ENCODE data around the gene CEP76. TPM values are rescaled to one million over a fixed set of nuclear protein-coding genes. Genes with fewer than 3 reads are reported as not detected.
A peak's percentile ranks its signal among the peaks of the same experiment; 100 is the strongest.
"Not testable (repeated sequence)": the region's sequence is repeated elsewhere in the genome, so short reads cannot be mapped to it uniquely, and the experiment has no call there.

Gene CEP76
- polyA plus RNA-seq, 3 donors, result 2.7 to 3.4 (median 3.0) TPM

DNA sequence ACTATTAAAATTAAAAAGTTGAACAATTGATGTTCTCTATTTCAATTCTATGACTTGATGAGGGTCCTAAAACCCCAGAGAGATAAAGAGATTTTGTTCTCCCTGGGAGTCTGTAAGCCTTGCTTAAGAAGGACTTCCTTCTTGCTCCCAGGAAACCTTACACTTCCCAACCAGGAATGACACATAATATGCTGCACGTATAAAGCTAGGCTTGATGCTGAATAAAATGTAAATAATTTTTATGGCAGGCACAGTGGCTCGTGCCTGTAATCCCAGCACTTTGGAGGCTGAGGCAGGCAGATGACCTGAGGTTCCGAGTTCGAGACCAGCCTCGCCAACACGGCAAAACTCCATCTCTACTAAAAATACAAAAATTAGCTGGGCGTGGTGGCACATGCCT, 72.4 kb downstream of the CEP76 start:
- Histone ChIP-seq H3K4me3 (replicated peaks in 1 of 3; ENCODE audit: low read depth in 2 of 3, low read length in 3 of 3) (no peak overlapping the region), H3K4me2 (replicated peaks; ENCODE audit: extremely low read depth, low read length, poor library complexity, severe bottlenecking) (no peak overlapping the region), H3K27me3 (ENCODE audit: control insufficient read depth in 2 of 2, insufficient read depth in 2 of 2, low read length in 2 of 2) (no peaks in the 10 kb centered on the region), H2AFZ (ENCODE audit: insufficient read depth, low read depth, low read length, poor library complexity, severe bottlenecking) (no peak overlapping the region), H3K4me1 (ENCODE audit: control insufficient read depth in 1 of 2, insufficient read depth in 2 of 2, low read length in 2 of 2) (no peaks in the 10 kb centered on the region), H3K9ac (ENCODE audit: insufficient read depth, low read length, poor library complexity, severe bottlenecking) (no peak overlapping the region), H4K20me1 (ENCODE audit: insufficient read depth, low read length) (no peaks in the 10 kb centered on the region), H3K27ac (ENCODE audit: low read depth in 1 of 2, low read length in 2 of 2) (no peak overlapping the region), H3K9me3 (replicated peaks in 1 of 2; ENCODE audit: control insufficient read depth in 1 of 2, insufficient read depth in 1 of 2, low read length in 2 of 2) (no peaks in the 10 kb centered on the region), H3K36me3 (replicated peaks in 1 of 2; ENCODE audit: control insufficient read depth in 1 of 2, insufficient read depth in 2 of 2, low read length in 2 of 2) (no peaks in the 10 kb centered on the region), H3K79me2 (ENCODE audit: insufficient read depth, low read length) (no peaks in the 10 kb centered on the region)
- peaks cover 0 to 2% of the 10 kb centered on the region in 2 donors for H3K36me3 Mint-ChIP-seq
- H3K4me1 Mint-ChIP-seq, result no peaks in the 10 kb centered on the region
- H3K9me3 Mint-ChIP-seq, result peaks cover 0 to 2% (median 0%) of the 10 kb centered on the region in 7 donors
- no peak for DNase-seq
- H3K27ac Mint-ChIP-seq, result no peak overlapping the region
- intact Hi-C loops (cut with micrococcal nuclease), result no loop called here
- TF ChIP-seq, protein P1, sequence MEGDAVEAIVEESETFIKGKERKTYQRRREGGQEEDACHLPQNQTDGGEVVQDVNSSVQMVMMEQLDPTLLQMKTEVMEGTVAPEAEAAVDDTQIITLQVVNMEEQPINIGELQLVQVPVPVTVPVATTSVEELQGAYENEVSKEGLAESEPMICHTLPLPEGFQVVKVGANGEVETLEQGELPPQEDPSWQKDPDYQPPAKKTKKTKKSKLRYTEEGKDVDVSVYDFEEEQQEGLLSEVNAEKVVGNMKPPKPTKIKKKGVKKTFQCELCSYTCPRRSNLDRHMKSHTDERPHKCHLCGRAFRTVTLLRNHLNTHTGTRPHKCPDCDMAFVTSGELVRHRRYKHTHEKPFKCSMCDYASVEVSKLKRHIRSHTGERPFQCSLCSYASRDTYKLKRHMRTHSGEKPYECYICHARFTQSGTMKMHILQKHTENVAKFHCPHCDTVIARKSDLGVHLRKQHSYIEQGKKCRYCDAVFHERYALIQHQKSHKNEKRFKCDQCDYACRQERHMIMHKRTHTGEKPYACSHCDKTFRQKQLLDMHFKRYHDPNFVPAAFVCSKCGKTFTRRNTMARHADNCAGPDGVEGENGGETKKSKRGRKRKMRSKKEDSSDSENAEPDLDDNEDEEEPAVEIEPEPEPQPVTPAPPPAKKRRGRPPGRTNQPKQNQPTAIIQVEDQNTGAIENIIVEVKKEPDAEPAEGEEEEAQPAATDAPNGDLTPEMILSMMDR (IDR thresholded peaks at IDR 0.05), result no peak
- no CpG with 5 or more reads among the region's 7 CpGs for WGBS (ENCODE audit: insufficient coverage)
- H3K4me3 Mint-ChIP-seq, result no peak overlapping the region
- peaks cover 0 to 2% (median 2%) of the 10 kb centered on the region in 3 donors for H3K27me3 Mint-ChIP-seq (ENCODE audit: low read depth in 3 of 3)

GRCh38 chr18:12628706-12629702, 73.5 kb downstream of the CEP76 start:
- Mint-ChIP-seq H3K4me3 (no peak overlapping the region), H3K27ac (peak overlapping the region in 1 of 7 donors; percentile 76), H3K27me3 (ENCODE audit: low read depth in 3 of 3) (peaks cover 0 to 2% (median 2%) of the 10 kb centered on the region in 3 donors), H3K9me3 (peaks cover 0 to 2% (median 0%) of the 10 kb centered on the region in 7 donors), H3K4me1 (no peaks in the 10 kb centered on the region), H3K36me3 (peaks cover 0 to 2% of the 10 kb centered on the region in 2 donors)
- Histone ChIP-seq H3K9me3 (replicated peaks in 1 of 2; ENCODE audit: control insufficient read depth in 1 of 2, insufficient read depth in 1 of 2, low read length in 2 of 2) (no peaks in the 10 kb centered on the region), H3K36me3 (replicated peaks in 1 of 2; ENCODE audit: control insufficient read depth in 1 of 2, insufficient read depth in 2 of 2, low read length in 2 of 2) (no peaks in the 10 kb centered on the region), H3K4me1 (ENCODE audit: control insufficient read depth in 1 of 2, insufficient read depth in 2 of 2, low read length in 2 of 2) (no peaks in the 10 kb centered on the region), H3K4me2 (replicated peaks; ENCODE audit: extremely low read depth, low read length, poor library complexity, severe bottlenecking) (no peak overlapping the region), H3K27ac (ENCODE audit: low read depth in 1 of 2, low read length in 2 of 2) (no peak overlapping the region), H3K4me3 (replicated peaks in 1 of 3; ENCODE audit: low read depth in 2 of 3, low read length in 3 of 3) (no peak overlapping the region), H2AFZ (ENCODE audit: insufficient read depth, low read depth, low read length, poor library complexity, severe bottlenecking) (no peak overlapping the region), H3K9ac (ENCODE audit: insufficient read depth, low read length, poor library complexity, severe bottlenecking) (no peak overlapping the region), H3K27me3 (ENCODE audit: control insufficient read depth in 2 of 2, insufficient read depth in 2 of 2, low read length in 2 of 2) (no peaks in the 10 kb centered on the region), H4K20me1 (ENCODE audit: insufficient read depth, low read length) (no peaks in the 10 kb centered on the region), H3K79me2 (ENCODE audit: insufficient read depth, low read length) (no peaks in the 10 kb centered on the region)
- TF ChIP-seq, protein P1 (IDR thresholded peaks at IDR 0.05), result no peak
- intact Hi-C loops (cut with micrococcal nuclease), result no loop called here
- no CpG with 5 or more reads among the region's 4 CpGs for WGBS (ENCODE audit: insufficient coverage)
- no peak for DNase-seq

GRCh38 chr18:12627199-12627598, 75.3 kb downstream of the CEP76 start:
- H3K9me3 Mint-ChIP-seq; intact Hi-C loops (cut with micrococcal nuclease); H3K9me3 ChIP-seq (replicated peaks in 1 of 2; ENCODE audit: control insufficient read depth in 1 of 2, insufficient read depth in 1 of 2, low read length in 2 of 2); H3K27me3 Mint-ChIP-seq (ENCODE audit: low read depth in 3 of 3); H4K20me1 ChIP-seq (ENCODE audit: insufficient read depth, low read length); H3K27ac ChIP-seq (ENCODE audit: low read depth in 1 of 2, low read length in 2 of 2); H3K36me3 ChIP-seq (replicated peaks in 1 of 2; ENCODE audit: control insufficient read depth in 1 of 2, insufficient read depth in 2 of 2, low read length in 2 of 2); H3K4me2 ChIP-seq (replicated peaks; ENCODE audit: extremely low read depth, low read length, poor library complexity, severe bottlenecking); DNase-seq; H3K4me1 Mint-ChIP-seq; H3K79me2 ChIP-seq (ENCODE audit: insufficient read depth, low read length); H3K27ac Mint-ChIP-seq; H3K4me3 Mint-ChIP-seq; H3K27me3 ChIP-seq (ENCODE audit: control insufficient read depth in 2 of 2, insufficient read depth in 2 of 2, low read length in 2 of 2); H3K9ac ChIP-seq (ENCODE audit: insufficient read depth, low read length, poor library complexity, severe bottlenecking); H2AFZ ChIP-seq (ENCODE audit: insufficient read depth, low read depth, low read length, poor library complexity, severe bottlenecking); H3K4me1 ChIP-seq (ENCODE audit: control insufficient read depth in 1 of 2, insufficient read depth in 2 of 2, low read length in 2 of 2); H3K36me3 Mint-ChIP-seq; H3K4me3 ChIP-seq (replicated peaks in 1 of 3; ENCODE audit: low read depth in 2 of 3, low read length in 3 of 3): not testable (repeated sequence)
- no CpG with 5 or more reads among the region's 3 CpGs for WGBS (ENCODE audit: insufficient coverage)
